Mesenchymal stem cell (in vitro differentiated cells and primary cell): Measurements from ENCODE around the gene ESYT2.

Experiments used
- DNase-seq: peaks from one replicate; pipeline ENCODE4 v3.0.0-alpha.2; 2013
- H2AFZ ChIP-seq: one replicate; pipeline ENCODE4 v1.6.1; 2013; ENCODE audit warnings: low read depth, mild to moderate bottlenecking, control low read depth, inconsistent platforms, low read length, moderate library complexity
- H2AK5ac ChIP-seq: 2 replicates; pipeline ENCODE4 v1.6.1; 2013; ENCODE audit warnings: low read length, moderate library complexity, mild to moderate bottlenecking, inconsistent platforms; ENCODE audit not compliant: severe bottlenecking
- H2BK120ac ChIP-seq: one replicate; pipeline ENCODE4 v1.6.1; 2013; ENCODE audit warnings: low read depth, mild to moderate bottlenecking, inconsistent platforms, low read length, moderate library complexity
- H2BK12ac ChIP-seq, 2 experiments: one replicate each; pipeline ENCODE4 v1.6.1; 2013; ENCODE audit warnings: inconsistent platforms in 2 of 2, low read length in 2 of 2, mild to moderate bottlenecking in 2 of 2, moderate library complexity in 2 of 2, control low read depth in 1 of 2
- H2BK15ac ChIP-seq: one replicate; pipeline ENCODE4 v1.6.1; 2013; ENCODE audit warnings: mild to moderate bottlenecking, low read depth, inconsistent platforms; ENCODE audit not compliant: poor library complexity, severe bottlenecking
- H2BK5ac ChIP-seq: 2 replicates; pipeline ENCODE4 v1.6.1; 2013; ENCODE audit warnings: low read depth, mild to moderate bottlenecking, low read length, control low read depth, inconsistent platforms; ENCODE audit not compliant: poor library complexity, severe bottlenecking
- H3K14ac ChIP-seq, 2 experiments: one replicate each; pipeline ENCODE4 v1.6.1; 2013; ENCODE audit warnings: inconsistent platforms in 2 of 2, low read length in 2 of 2, control low read depth in 1 of 2, mild to moderate bottlenecking in 1 of 2, moderate library complexity in 1 of 2
- H3K18ac ChIP-seq, 2 experiments: one replicate each; pipeline ENCODE4 v1.6.1; 2013; ENCODE audit warnings: inconsistent platforms in 2 of 2, low read length in 2 of 2, control low read depth in 1 of 2, low read depth in 1 of 2, mild to moderate bottlenecking in 1 of 2
- H3K23ac ChIP-seq, 2 experiments: one replicate each; pipeline ENCODE4 v1.6.1; 2013; ENCODE audit warnings: inconsistent platforms in 2 of 2, low read length in 2 of 2, mild to moderate bottlenecking in 2 of 2, moderate library complexity in 2 of 2, control low read depth in 1 of 2
- H3K27ac ChIP-seq: 2 replicates; pipeline ENCODE4 v1.5.1; 2013; ENCODE audit warnings: mild to moderate bottlenecking, moderate library complexity, low read length, control low read depth, inconsistent platforms; ENCODE audit not compliant: poor library complexity, severe bottlenecking
- H3K27me3 ChIP-seq, 2 experiments: 2 replicates each; pipeline versions ENCODE4 v1.6.1 to v1.7.0; 2013; ENCODE audit warnings: low read length in 2 of 2, mild to moderate bottlenecking in 2 of 2, moderate library complexity in 2 of 2, control low read depth in 1 of 2, inconsistent platforms in 1 of 2; ENCODE audit not compliant: control insufficient read depth in 1 of 2, insufficient read depth in 1 of 2
- H3K36me3 ChIP-seq, 2 experiments: 2 replicates each; pipeline versions ENCODE4 v1.6.1 to v1.7.0; 2013; ENCODE audit warnings: low read length in 2 of 2, control low read depth in 1 of 2, inconsistent platforms in 1 of 2, low read depth in 1 of 2, mild to moderate bottlenecking in 1 of 2; ENCODE audit not compliant: insufficient read depth in 2 of 2, control insufficient read depth in 1 of 2
- H3K4ac ChIP-seq, 2 experiments: one replicate each; pipeline ENCODE4 v1.6.1; 2013; ENCODE audit warnings: inconsistent platforms in 2 of 2, low read length in 2 of 2, mild to moderate bottlenecking in 2 of 2, moderate library complexity in 2 of 2, control low read depth in 1 of 2, low read depth in 1 of 2
- H3K4me1 ChIP-seq: 2 replicates; pipeline ENCODE4 v1.6.1; 2013; ENCODE audit warnings: low read depth, low read length, control low read depth; ENCODE audit not compliant: control insufficient read depth, insufficient read depth
- H3K4me2 ChIP-seq: 2 replicates; pipeline ENCODE4 v1.6.1; 2013; ENCODE audit warnings: low read length, mild to moderate bottlenecking, inconsistent platforms; ENCODE audit not compliant: poor library complexity, severe bottlenecking
- H3K4me3 ChIP-seq, 2 experiments: 2 replicates each; pipeline versions ENCODE4 v1.5.1 to v1.7.0; 2013; ENCODE audit warnings: low read length in 2 of 2, mild to moderate bottlenecking in 2 of 2, control low read depth in 1 of 2, low read depth in 1 of 2; ENCODE audit not compliant: insufficient read depth in 1 of 2
- H3K79me1 ChIP-seq: replicated peaks from 2 replicates; pipeline ENCODE4 v1.6.1; 2013; ENCODE audit warnings: mild to moderate bottlenecking, control low read depth, low read length, inconsistent platforms; ENCODE audit not compliant: poor library complexity, severe bottlenecking
- H3K9ac ChIP-seq: 2 replicates; pipeline ENCODE4 v1.7.0; 2013; ENCODE audit warnings: mild to moderate bottlenecking, low read length, moderate library complexity
- H3K9me3 ChIP-seq: 2 replicates; pipeline ENCODE4 v1.7.0; 2013; ENCODE audit warnings: mild to moderate bottlenecking, low read length; ENCODE audit not compliant: control insufficient read depth
- H4K8ac ChIP-seq: one replicate; pipeline ENCODE4 v1.6.1; 2013; ENCODE audit warnings: inconsistent platforms, mild to moderate bottlenecking, low read length, moderate library complexity
- H4K91ac ChIP-seq: one replicate; pipeline ENCODE4 v1.6.1; 2013; ENCODE audit warnings: mild to moderate bottlenecking, low read length, inconsistent platforms
- WGBS: methylation state at CpG from one replicate; pipeline ENCODE4 v1.1.7; 2013; ENCODE audit warnings: mixed read lengths; 5-methylcytosine and 5-hydroxymethylcytosine counted together

Gene ESYT2

GRCh38 chr7:158724658-158725505, 104.4 kb downstream of the ESYT2 start:
- H3K9me3 ChIP-seq: no peaks in the 10 kb centered on the region
- no peak overlapping the region for H2BK15ac ChIP-seq
- H3K27me3 ChIP-seq: no peaks in the 10 kb centered on the region
- no peak overlapping the region for H3K4me3 ChIP-seq
- no peak for DNase-seq
- no peak overlapping the region for H3K4me2 ChIP-seq
- peaks cover 3 to 15% of the 10 kb centered on the region in 2 experiments for H3K36me3 ChIP-seq
- peak overlapping the region in 1 of 2 experiments; percentile 18 for H3K14ac ChIP-seq
- H3K4me1 ChIP-seq: no peaks in the 10 kb centered on the region
- H2BK12ac ChIP-seq: no peak overlapping the region
- H4K8ac ChIP-seq: no peak overlapping the region
- no peak overlapping the region for H2AFZ ChIP-seq
- no peak overlapping the region for H3K4ac ChIP-seq
- no peak overlapping the region for H4K91ac ChIP-seq
- H3K27ac ChIP-seq: no peak overlapping the region
- H2BK120ac ChIP-seq: no peak overlapping the region
- 92% methylated on average over 21 of the region's 21 CpGs for WGBS
- H2BK5ac ChIP-seq: no peak overlapping the region
- H2AK5ac ChIP-seq: no peak overlapping the region
- no peak overlapping the region for H3K9ac ChIP-seq
- no peak overlapping the region for H3K23ac ChIP-seq
- no peak overlapping the region for H3K18ac ChIP-seq
- no peaks in the 10 kb centered on the region for H3K79me1 ChIP-seq

GRCh38 chr7:158723714-158724385, 105.5 kb downstream of the ESYT2 start:
- 91% methylated on average over 11 of the region's 12 CpGs for WGBS
- H3K4me1 ChIP-seq: no peaks in the 10 kb centered on the region
- no peak overlapping the region for H2AK5ac ChIP-seq
- no peak overlapping the region for H3K23ac ChIP-seq
- H3K36me3 ChIP-seq: peaks cover 0 to 4% of the 10 kb centered on the region in 2 experiments
- no peak for DNase-seq
- no peak overlapping the region for H2BK120ac ChIP-seq
- no peak overlapping the region for H3K9ac ChIP-seq
- no peak overlapping the region for H2AFZ ChIP-seq
- H2BK15ac ChIP-seq: no peak overlapping the region
- H3K27ac ChIP-seq: no peak overlapping the region
- no peak overlapping the region for H4K91ac ChIP-seq
- H3K4ac ChIP-seq: no peak overlapping the region
- no peaks in the 10 kb centered on the region for H3K9me3 ChIP-seq
- no peaks in the 10 kb centered on the region for H3K79me1 ChIP-seq
- no peak overlapping the region for H2BK12ac ChIP-seq
- H4K8ac ChIP-seq: no peak overlapping the region
- no peak overlapping the region for H3K4me2 ChIP-seq
- H3K18ac ChIP-seq: no peak overlapping the region
- H3K27me3 ChIP-seq: no peaks in the 10 kb centered on the region
- no peak overlapping the region for H3K4me3 ChIP-seq
- H3K14ac ChIP-seq: no peak overlapping the region
- H2BK5ac ChIP-seq: no peak overlapping the region

- H3K27ac ChIP-seq: no peak overlapping the region
- H3K14ac ChIP-seq: no peak overlapping the region
- no peak overlapping the region for H2BK15ac ChIP-seq
- peaks cover 0 to 2% of the 10 kb centered on the region in 2 experiments for H3K36me3 ChIP-seq
- no peak overlapping the region for H2BK12ac ChIP-seq
- H3K23ac ChIP-seq: no peak overlapping the region
- no peak overlapping the region for H2BK120ac ChIP-seq
- no peak overlapping the region for H3K4ac ChIP-seq
- H3K79me1 ChIP-seq: no peaks in the 10 kb centered on the region
- H3K4me2 ChIP-seq: no peak overlapping the region
- H3K4me1 ChIP-seq: no peaks in the 10 kb centered on the region
- H3K18ac ChIP-seq: no peak overlapping the region
- no peak for DNase-seq
- H3K9me3 ChIP-seq: no peaks in the 10 kb centered on the region
- no peak overlapping the region for H3K4me3 ChIP-seq
- no peak overlapping the region for H2AK5ac ChIP-seq
- 89% methylated on average over 12 of the region's 13 CpGs for WGBS
- H3K27me3 ChIP-seq: no peaks in the 10 kb centered on the region
- no peak overlapping the region for H4K8ac ChIP-seq
- no peak overlapping the region for H2BK5ac ChIP-seq
- H3K9ac ChIP-seq: no peak overlapping the region
- peak overlapping the region; percentile 45 for H4K91ac ChIP-seq
- no peak overlapping the region for H2AFZ ChIP-seq
Measured at GRCh38 chr7:158723266-158723665, 106.0 kb downstream of the ESYT2 start.

- Histone ChIP-seq H3K23ac (no peak overlapping the region), H3K79me1 (no peaks in the 10 kb centered on the region), H3K4me2 (no peak overlapping the region), H3K27me3 (no peaks in the 10 kb centered on the region), H3K4ac (no peak overlapping the region), H2BK120ac (no peak overlapping the region), H3K36me3 (no peaks in the 10 kb centered on the region), H3K4me3 (no peak overlapping the region), H4K91ac (no peak overlapping the region), H3K27ac (no peak overlapping the region), H3K14ac (no peak overlapping the region), H3K9me3 (no peaks in the 10 kb centered on the region), H2AK5ac (no peak overlapping the region), H2BK15ac (no peak overlapping the region), H2BK5ac (no peak overlapping the region), H4K8ac (no peak overlapping the region), H2BK12ac (no peak overlapping the region), H3K18ac (no peak overlapping the region), H3K9ac (no peak overlapping the region), H3K4me1 (no peaks in the 10 kb centered on the region), H2AFZ (no peak overlapping the region)
- 85% methylated on average over 6 of the region's 6 CpGs for WGBS
- DNase-seq: no peak
Measured at GRCh38 chr7:158722574-158723237, 106.6 kb downstream of the ESYT2 start.
